ENCODE results near the gene PSMD3.
"Not testable (repeated sequence)": the region's sequence is repeated elsewhere in the genome, so short reads cannot be mapped to it uniquely, and the experiment has no call there.

The PSMD3 gene

DNA sequence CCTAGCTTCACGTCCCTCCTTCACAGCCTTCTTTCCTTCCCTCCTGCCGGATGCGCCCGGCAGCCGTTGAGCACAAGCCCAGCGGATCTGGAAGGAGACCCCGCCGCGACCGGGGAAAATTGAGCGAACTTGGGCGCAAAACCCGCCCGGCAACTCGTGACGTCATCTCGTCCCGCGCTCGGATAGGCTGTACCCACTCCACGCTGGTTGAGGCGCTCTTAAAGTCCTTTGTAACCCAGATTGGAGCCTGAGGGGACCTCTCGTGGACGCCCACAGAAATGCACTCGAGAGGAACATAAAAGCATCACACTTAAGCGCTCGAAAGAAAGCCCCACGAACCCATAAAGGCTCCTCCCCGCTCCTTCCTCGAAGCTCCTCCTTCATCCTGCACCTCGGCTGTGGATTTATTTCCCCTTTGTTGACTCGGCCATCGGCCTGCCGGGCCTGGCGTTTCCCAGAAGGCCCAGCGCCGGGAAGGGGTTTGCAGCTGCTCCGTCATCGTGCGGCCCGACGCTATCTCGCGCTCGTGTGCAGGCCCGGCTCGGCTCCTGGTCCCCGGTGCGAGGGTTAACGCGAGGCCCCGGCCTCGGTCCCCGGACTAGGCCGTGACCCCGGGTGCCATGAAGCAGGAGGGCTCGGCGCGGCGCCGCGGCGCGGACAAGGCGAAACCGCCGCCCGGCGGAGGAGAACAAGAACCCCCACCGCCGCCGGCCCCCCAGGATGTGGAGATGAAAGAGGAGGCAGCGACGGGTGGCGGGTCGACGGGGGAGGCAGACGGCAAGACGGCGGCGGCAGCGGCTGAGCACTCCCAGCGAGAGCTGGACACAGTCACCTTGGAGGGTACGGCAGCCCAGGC is at the start of gene PSMD3:
TSS of gene PSMD3 (plus strand) at position 457 of the 856 bp plus-strand sequence. CDS start at position 621, 164 bp downstream.
- DNase-seq = peak; percentile 100

DNA sequence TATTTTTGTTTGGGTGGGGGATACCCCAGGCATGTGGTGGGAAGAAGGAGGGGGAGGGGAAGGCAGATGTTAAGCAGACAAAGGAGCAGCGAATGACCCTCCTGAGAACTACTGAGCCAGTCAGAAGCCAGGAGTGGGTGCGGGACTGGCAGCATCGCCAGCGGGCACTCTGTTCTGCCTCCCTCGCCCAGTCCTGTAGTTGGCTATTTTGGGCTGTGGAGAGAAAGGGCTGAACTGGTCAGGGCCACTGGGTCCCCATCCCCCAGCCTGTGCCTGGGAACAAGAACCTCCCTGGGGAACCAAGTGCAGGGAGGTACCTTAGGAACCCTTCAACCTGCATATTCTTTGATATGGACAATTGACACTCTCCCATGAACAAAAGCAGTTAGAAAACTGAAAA is 46.7 kb upstream of the PSMD3 start:
- DNase-seq = no peak

DNA sequence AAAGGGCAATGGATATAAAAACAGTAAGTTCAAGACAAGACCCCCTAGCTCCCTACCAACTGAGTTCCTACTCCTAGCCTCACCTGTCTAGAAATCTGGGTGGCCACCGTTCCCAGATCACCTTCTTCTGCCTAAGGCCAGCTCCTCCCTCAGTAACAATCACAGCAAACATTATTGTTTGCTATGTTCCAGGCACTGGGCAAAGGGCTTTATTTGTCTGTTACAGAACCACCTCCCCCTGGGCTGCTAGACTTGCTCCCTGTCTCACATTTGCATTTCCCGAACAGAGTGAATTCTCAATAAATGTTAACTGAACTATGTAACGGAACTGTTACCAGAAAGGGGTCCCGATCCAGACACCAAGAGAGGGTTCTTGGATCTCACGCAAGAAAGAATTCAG is 46.3 kb upstream of the PSMD3 start:
- DNase-seq = no peak

DNA sequence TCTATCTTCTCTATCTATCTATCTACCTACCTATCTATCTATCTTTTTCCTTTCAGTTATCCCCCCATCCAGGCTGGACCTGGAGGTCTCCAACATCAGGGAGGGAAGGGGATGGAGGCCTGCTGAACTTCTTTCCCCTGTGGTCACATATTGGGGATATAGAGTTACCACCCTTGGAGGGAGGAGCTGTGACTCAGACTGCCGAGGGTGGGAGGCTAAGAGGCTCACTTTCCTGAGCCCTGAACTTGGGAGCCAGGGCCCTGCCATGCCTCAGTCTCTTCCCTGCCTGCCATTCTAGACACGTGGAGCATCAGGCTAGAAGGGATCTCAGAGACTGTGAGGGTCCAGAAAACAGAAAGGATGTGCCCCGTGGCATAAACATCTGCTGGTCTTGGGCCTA is 44.7 kb upstream of the PSMD3 start:
- no peak for DNase-seq

DNA sequence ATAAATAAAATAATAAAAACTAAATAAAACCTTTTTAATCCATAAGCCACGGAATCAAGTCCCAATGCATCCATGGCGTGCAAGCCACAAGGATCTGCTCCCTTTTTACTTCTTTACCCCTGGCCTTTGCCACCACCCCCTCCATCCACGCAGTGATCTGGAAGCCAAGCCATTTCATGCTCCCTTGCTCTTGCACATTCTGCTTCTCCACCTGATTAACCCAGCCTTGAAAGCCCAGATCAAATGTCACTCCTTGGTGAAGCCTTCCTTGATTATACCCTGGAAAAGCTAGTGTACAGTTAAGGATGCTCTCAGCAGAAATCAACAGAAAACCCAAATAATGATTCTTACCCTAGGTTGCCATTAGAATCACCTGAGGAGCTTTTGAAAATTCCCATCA is 43.2 kb upstream of the PSMD3 start:
- no peak for DNase-seq

DNA sequence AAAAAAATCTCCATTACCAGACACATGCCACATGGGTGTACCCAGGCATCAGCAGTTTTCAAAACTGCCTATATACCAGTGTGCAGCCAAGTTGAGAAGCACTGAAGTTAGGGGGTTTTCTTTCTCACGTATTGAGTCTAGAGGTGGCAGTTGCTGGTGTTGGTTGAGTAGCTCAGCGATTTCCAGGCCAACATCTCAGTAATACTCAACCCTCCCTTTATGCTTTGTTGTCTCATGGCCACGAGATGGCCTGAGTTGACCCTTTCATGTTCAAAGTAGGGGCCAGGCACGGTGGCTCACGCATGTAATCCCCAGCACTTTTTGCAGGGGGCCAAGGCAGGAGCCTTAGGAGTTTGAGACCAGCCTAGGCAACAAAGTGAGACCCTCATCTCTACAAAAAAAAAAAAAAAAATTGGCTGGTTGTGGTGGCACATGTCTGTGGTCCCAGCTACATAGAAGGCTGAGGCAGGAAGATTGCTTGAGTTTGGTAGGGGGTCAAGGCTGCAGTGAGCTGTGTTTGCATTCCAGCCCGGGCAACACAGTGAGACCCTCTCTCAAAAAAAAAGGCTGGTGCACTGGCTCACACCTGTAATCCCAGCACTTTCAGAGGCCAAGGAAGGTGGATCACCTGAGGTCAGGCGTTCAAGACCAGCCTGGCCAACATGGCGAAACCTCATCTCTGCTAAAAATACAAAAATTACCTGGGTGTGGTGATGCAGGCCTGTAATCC is 42.3 kb upstream of the PSMD3 start:
- DNase-seq = no peak

DNA sequence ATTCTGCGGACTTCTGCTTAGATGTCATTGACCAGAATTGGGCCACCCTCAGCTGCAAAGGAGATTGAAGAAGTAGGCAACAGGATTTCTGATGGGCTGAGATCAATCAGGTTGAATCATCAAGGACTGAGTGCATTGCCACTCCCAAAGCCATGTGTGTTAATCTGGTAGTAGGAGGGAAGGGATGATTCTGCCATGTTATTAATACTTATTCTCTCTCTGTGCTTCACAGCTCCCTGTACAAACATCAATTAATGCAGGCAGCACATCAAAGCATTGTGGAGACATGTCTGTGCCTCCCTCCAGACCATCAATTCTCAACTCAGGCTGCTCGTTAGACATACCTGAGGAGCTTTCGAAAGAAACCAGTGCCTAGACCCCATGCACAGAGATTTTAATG is 41.5 kb upstream of the PSMD3 start:
- DNase-seq = no peak

DNA sequence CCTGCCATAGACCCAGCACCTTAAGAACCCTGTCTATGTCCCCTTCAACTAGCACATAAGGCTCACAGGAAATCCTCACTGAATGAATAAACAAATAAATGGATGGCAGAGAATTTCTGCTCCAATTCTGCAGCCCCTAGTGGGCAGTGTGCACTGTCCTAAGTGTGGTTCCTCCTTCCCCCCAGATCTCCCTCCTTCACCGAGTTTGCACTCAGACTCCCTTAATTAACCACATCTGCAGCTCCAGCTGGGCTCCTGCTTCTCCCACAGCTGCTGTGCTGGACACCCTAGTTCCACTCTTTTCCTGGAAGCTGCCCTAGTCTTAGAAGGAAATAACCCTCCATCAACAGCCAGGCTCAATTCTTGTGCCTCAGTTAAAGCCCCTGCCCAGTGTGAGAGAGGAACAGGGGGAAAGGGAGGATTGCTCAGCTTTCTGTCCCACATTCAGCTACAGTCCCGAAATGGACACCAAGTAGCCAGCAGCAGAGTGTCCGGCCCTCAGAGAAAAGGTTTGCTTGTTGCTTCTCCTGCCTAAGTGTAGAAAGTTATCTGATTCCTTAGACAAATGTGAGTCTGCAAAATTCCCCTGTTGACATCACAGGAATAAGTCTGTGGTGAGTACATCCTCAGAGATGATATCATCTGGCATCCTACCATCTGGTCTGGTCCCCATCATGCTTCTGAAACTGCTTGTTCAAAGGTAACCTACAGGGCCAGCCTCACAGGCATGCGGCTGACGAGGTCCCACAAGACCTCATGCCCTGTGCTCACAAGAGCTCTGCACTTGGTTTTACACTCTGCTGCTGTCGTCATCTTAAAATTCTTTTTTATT is 40.8 kb upstream of the PSMD3 start:
- DNase-seq = peak in 1 of 2 donors; percentile 55

DNA sequence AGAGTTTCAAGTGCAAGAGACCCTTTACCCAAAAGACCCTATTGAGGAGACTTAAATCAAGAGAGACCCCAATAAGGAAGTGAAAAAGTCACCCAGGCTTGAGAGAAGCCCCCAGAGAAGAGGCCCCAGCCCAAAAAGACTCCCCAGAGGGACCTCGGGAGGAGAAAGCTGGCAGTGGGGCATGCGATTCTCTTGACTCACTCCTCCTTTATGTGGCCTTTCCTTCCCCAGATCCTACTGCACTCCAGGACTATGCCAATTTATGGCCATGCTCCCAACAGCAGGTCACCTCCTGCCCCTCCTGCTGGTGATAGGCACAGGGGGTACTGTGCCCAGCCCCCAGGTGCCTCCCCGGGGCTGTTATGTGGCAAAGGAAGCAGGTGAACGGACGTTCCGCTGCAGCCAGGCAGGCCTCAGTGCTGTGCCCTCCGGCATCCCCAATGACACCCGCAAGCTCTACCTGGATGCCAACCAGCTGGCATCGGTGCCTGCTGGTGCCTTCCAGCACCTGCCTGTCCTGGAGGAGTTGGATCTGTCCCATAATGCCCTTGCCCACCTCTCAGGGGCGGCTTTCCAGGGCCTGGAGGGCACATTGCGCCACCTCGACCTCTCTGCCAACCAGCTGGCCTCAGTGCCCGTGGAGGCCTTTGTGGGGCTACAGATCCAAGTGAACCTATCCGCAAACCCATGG is 36.8 kb upstream of the PSMD3 start:
- DNase-seq = no peak

DNA sequence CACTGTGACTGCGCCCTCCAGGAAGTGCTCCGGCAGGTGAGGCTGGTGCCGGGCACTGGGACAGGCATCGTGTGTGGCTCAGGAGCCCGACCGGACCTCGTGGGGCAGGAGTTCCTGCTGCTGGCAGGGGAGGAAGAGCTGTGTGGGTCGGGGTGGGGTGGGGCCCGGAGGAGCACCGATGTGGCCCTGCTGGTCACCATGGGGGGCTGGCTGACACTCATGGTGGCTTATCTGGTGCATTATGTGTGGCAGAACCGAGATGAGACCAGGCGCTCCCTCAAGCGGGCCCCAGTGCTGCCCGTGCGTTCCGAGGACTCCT is 36.3 kb upstream of the PSMD3 start:
- DNase-seq = no peak

DNA sequence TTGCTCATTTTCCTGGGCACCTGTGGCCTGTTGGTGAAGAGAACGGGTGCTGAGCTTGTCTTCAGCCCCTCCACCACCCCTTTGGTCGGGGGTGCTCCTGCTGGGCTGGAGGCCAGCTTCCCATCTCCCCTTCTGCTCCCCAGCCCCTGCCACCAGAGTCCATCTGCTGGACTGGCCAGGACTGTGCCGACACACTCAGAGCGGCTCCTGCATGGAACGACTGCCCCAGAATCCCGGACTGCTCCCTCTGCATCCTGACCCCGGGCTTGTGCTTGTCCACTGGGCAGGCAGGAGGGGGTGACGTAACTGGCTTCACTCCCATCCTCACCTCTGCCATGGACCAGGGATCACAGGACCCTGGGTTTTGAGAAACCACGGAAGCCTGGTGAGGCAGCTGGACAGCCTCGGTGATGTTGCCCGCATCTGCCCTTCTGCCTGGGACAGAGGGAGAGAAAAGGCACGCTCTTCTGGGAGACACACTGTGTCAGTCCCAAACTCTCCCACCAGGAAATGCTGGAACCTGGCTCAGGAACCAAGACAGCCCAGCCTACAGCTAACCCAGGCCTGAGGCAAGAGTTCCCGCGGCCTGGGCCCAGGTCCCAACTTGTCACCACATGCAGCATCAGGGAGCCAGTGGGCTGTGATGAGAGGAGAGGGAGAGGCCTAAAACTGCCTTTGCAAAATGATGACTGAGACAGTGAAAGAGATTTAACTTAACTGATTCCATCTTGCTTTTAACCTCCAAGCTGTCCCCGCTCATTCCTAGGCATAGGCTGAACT is 33.9 kb upstream of the PSMD3 start:
- no peak for DNase-seq

DNA sequence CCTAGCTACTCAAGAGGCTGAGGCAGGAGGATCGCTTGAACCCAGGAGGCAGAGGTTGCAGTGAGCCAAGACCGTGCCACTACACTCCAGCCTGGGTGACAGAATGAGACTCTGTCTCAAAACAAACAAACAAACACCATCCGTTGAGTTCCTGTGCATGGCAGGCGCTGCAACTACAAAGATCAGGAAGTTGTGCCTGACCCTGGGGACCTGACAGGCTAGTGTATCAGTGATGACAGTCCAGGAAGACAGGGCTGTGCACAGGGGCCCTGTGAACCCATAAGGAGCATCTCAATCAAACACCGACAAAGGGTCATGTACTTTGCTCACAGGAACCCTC is 32.1 kb upstream of the PSMD3 start:
- DNase-seq = not testable (repeated sequence)

DNA sequence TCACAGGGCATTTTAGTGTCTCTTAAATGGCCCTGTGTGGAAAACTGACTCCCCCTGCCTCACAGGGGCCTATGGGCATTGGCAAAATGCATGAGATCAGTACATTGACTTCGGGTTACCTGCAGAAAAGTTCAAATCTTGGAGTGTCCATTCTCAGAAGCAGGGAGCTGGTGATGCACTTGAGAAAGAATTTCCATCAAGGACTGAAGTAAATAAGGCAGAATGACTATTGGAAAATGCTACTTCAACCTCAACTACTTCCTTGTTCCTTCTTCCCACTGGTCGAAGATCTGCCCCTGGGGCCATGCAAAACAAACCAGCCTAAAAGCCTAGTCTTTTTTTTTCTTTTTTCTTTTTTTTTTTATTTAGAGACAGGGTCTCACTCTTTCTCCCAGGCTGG is 31.6 kb upstream of the PSMD3 start:
- no peak for DNase-seq

DNA sequence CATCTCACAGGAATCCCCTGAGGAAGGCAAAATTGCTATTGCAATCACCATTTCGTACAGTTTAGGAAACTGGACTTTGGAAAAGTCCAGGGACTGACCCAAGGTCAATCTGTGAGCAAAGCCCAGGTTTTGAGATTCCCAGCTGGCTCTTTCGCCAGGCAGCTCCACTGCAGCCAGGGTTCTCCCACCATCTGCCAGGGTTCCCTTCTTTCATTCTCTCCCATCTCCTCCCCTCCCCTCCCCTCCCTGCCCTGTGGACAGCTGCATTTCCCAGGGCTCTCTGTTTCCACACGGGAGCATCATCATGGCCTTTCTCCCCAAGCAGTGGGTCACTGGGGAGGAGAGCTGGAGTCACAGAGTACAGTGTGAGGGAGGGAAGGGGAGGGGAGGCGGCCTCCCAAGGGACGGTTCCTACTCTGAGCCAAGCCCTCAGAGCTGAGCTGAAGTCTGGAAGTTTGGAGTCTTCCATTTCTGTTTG is 29.7 kb upstream of the PSMD3 start:
- no peak for DNase-seq

DNA sequence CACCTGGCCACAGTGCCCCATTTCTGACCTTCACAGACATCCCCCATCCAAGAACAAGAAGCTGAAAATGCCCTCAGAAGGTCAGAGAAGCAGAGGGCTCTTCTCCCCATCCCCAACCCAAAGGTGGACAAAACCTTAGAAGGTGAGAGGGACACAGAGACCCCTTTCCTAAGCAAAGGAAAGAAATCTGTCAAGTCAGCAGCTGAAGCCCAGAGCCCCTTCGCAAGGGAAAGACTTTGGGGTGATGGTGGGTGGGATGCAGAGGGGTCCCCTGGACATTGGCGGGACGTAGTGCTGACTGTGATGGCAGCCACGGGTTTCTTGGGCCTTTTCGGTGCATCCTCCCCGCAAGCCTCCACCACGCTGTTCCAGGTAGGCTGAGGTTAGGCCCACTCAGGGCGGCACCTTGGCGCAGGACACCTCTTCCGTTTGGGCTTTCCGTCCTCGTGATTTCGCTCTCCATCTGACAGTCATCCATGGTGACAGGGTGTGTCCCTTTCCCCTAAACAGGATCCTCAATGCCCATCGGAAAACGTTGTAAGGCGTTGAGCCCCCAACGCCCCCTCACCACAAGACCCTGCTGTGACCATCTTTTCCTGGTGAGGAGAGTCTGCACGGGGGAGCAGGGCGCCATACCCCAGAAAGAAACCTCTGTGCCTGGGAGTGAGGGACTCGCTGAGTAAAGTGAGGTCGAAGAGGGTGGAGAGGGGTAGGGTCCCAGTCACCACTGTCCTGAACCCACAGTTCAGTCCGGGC is 28.5 kb upstream of the PSMD3 start:
- DNase-seq = no peak

DNA sequence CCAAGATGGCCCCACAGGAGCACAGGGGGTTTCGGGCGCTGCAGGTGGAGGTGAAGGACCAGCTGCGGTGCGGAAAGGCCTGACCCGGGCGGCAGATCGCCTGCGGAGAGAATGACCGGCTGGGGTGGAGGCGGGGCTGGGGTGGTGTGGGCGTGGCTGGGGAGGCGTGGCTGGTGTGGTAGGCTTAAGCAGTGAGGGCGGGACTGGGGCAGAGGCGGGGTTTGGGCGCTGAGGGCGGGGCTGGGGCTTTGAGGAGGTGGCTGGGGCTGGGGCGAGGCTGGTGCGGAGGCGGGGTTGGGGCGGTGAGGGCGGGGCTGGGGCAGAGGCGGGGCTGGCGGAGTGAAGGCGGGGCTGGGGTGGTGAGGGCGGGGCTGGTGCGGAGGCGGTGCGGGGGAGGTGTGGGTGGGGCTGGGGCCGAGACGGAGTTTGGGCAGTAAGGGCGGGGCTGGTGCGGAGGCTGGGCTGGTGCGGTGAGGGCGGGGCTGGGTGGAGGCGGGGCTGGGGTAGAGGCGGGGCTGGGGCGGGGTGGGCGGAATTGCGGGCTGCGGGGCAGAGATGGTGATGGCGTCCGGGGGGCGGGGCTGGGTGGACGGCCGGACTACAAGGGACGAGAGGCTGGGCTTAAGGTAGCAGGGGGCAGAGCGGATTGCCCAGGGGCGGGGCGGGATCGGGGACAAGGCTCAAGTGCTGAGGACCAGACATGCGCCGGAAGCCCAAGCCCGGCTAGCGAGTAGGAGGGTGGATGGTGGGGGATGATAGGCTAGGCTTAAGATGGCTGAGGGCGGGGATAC is 27.7 kb upstream of the PSMD3 start:
- DNase-seq = peak; percentile 72 to 97

DNA sequence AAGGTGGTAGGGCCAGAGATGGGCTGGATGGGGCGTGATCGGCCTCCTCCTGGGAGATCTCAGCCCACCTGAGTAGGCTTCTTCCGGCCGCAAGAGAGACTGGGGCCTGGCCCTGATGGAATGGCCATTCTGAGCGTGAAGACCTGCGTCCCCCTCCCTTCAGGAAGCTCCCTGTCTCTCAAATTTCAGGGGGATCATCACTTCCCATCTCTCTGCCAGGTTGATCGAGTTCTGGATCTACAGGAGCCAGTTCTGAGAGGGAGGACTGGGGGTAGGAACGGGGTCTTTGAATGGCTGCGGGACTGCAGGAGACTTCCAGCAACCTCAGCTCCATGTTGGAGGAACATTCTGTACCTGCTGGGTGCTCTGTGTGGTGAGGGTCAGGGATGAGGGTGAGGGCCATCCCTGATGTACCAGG is 27.1 kb upstream of the PSMD3 start:
- no peak for DNase-seq

DNA sequence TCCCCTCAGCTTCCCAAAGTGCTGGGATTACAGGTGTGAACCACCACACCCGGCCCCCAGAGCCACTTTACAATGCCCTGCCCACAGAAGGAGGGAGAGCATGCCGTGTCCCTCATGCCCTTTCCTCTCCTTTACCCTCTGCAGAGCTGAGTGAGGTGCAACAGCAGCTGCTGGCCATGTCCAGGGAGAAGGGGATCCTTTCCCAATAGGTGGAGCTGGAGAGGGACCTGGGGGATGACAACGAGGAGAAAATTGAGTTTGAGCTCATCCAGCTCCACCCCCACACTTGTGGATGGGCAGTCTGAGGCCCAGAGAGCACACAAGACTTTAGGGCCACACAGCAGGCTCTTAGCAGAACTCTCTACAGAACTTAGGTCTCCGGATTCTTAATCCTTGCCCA is 25.7 kb upstream of the PSMD3 start:
- DNase-seq = no peak

DNA sequence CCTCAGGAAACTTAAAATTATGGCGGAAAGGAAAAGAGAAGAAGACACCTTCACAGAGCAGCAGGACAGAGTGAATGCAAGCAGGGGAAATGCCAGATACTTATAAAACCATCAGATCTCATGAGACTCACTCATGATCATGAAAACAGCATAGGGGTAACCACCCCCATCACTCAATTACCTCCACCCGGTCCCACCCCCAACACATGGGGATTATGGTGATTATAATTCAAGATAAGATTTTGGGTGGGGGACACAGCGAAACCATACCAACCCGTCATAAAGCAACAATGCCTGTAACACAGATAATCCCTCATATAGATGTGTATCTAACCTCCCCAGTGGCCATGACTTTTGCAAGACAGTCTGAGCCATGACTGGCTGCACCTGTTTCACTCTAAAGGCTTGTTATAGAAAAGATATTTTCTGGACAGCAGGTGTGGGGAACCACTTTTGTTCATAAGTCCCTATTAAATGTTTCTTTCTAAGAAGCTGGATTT is 24.8 kb upstream of the PSMD3 start:
- no peak for DNase-seq

DNA sequence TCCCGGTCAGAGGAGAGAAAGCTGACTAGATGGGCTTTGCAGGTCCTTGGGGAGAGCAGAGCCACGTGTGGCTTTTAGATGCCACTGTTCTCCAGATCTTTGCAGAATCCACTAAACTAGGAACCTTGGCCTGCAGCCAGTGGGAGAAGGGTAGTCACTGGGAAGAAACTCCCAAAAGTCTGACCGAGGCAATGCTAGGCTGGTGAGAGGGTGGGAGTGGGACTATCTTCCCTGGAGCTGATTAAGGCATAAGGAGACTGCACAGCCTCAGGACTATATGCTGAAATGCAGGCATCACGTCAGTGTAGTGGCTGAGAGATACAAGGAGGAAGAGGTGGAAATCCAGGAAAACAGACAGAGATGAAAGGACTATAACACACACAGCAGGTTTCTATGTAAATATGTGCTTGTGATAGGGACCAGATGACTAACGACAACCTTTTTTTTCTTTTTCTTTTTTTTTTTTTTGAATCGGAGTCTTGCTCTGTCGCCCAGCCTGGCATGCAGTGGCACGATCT is 20.0 kb upstream of the PSMD3 start:
- DNase-seq = no peak

Data from inflammatory macrophage treated with lipopolysaccharide for 1 hour (primary cell).